MG63 (cell line): ENCODE data around the gene CHDH. TPM values are rescaled to one million over a fixed set of nuclear protein-coding genes. Genes with fewer than 3 reads are reported as not detected.

Experiments used
- DNase-seq: peaks from one replicate; pipeline ENCODE4 v3.0.0-alpha.2; 2020
- H3K27me3 ChIP-seq: fragments of 250-450 bp; sonication (Bioruptor Pico); 2 replicates; pipeline ENCODE4 v1.5.1; 2020; ENCODE audit warnings: mild to moderate bottlenecking, moderate library complexity
- H3K36me3 ChIP-seq: fragments of 250-450 bp; sonication (Bioruptor Pico); 2 replicates; pipeline ENCODE4 v1.5.1; 2020; ENCODE audit warnings: mild to moderate bottlenecking, moderate library complexity
- H3K4me3 ChIP-seq: fragments of 250-450 bp; sonication (Bioruptor Pico); 2 replicates; pipeline ENCODE4 v1.5.1; 2020; ENCODE audit warnings: mild to moderate bottlenecking, moderate library complexity
- H3K9me3 ChIP-seq: fragments of 250-450 bp; sonication (Bioruptor Pico); 2 replicates; pipeline ENCODE4 v1.5.1; 2020; ENCODE audit warnings: mild to moderate bottlenecking, moderate library complexity
- total RNA-seq: library from RNA; depleted of rRNA; stranded (reverse); fragments of >200 nt; shearing (Covaris generic); gene quantifications from 2 replicates; pipeline ENCODE4 v1.2.3, GENCODE V29; 2014; ENCODE audit warnings: low replicate concordance

CHDH gene
- total RNA-seq, 1 experiment from 2014 or later: 2.0 TPM

GRCh38 chr3:53835257-53835656 lies 11.0 kb downstream of the CHDH start:
- H3K27me3 ChIP-seq: no peaks in the 10 kb centered on the region
- DNase-seq: no peak

GRCh38 chr3:53834429-53835095 lies 11.7 kb downstream of the CHDH start:
- H3K27me3 ChIP-seq: no peaks in the 10 kb centered on the region
- no peaks in the 10 kb centered on the region for H3K36me3 ChIP-seq
- no peak overlapping the region for H3K4me3 ChIP-seq
- H3K9me3 ChIP-seq: no peaks in the 10 kb centered on the region
- DNase-seq: no peak

More at GRCh38 chr3:53835257-53835656, 11.0 kb downstream of the CHDH start:
- no peaks in the 10 kb centered on the region for H3K36me3 ChIP-seq
- no peaks in the 10 kb centered on the region for H3K9me3 ChIP-seq
- H3K4me3 ChIP-seq: no peak overlapping the region

- DNase-seq: no peak
- no peak overlapping the region for H3K4me3 ChIP-seq
- H3K36me3 ChIP-seq: no peaks in the 10 kb centered on the region
- no peaks in the 10 kb centered on the region for H3K27me3 ChIP-seq
- H3K9me3 ChIP-seq: no peaks in the 10 kb centered on the region
These were observed 12.5 kb downstream of the CHDH start for GRCh38 chr3:53833700-53834099.

GRCh38 chr3:53833053-53833645 lies 13.1 kb downstream of the CHDH start:
- H3K9me3 ChIP-seq: no peaks in the 10 kb centered on the region
- no peaks in the 10 kb centered on the region for H3K36me3 ChIP-seq
- no peaks in the 10 kb centered on the region for H3K27me3 ChIP-seq
- no peak for DNase-seq
- no peak overlapping the region for H3K4me3 ChIP-seq

DNA sequence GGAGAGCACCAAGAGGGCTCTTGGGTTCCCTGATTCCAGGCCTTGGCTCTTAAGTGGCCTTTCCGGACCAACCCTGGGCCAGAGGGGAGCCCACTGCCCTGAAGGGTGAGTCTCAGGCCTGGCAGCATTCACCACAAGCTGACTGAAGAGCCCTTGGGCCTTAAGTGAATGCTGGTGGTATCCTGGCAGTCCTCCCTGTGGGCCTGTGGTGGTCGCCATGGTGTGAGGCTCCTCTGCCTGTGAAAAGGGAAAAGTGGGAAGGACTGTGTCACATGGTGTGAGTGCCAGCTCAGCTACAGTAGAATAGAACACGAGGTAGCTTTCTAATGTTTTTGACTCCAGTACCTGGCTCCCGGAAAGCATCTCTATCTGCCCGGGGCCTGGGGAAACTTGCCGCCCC lies 15.3 kb downstream of the CHDH start:
- no peaks in the 10 kb centered on the region for H3K27me3 ChIP-seq
- H3K36me3 ChIP-seq: no peaks in the 10 kb centered on the region
- DNase-seq: no peak
- no peaks in the 10 kb centered on the region for H3K9me3 ChIP-seq
- no peak overlapping the region for H3K4me3 ChIP-seq

- Histone ChIP-seq H3K27me3 (no peaks in the 10 kb centered on the region), H3K4me3 (no peak overlapping the region), H3K36me3 (no peaks in the 10 kb centered on the region), H3K9me3 (no peaks in the 10 kb centered on the region)
- no peak for DNase-seq
These were observed 16.6 kb downstream of the CHDH start for GRCh38 chr3:53829605-53830004.

DNA sequence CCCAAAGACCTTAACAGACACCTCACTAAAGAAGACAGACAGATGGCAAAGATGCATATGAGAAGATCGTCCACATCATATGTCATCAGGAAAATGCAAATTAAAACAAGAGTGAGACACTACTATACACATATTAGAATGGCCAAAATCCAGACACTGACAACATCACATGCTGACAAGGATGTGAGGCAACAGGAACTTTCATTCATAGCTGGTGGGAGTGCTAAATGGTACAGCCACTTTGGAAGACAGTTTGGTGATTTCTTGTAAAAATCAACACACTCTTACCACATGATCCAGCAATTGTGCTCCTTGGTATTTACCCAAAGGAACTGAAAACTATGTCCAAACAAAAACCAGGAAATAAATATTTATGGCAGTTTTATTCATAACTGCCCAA lies 17.6 kb downstream of the CHDH start:
- Histone ChIP-seq H3K9me3 (no peaks in the 10 kb centered on the region), H3K36me3 (no peaks in the 10 kb centered on the region), H3K4me3 (no peak overlapping the region), H3K27me3 (no peaks in the 10 kb centered on the region)
- DNase-seq: no peak

GRCh38 chr3:53826048-53826447 lies 20.2 kb downstream of the CHDH start:
- Histone ChIP-seq H3K36me3 (no peaks in the 10 kb centered on the region), H3K27me3 (no peaks in the 10 kb centered on the region), H3K4me3 (no peak overlapping the region), H3K9me3 (no peaks in the 10 kb centered on the region)
- DNase-seq: no peak

DNA sequence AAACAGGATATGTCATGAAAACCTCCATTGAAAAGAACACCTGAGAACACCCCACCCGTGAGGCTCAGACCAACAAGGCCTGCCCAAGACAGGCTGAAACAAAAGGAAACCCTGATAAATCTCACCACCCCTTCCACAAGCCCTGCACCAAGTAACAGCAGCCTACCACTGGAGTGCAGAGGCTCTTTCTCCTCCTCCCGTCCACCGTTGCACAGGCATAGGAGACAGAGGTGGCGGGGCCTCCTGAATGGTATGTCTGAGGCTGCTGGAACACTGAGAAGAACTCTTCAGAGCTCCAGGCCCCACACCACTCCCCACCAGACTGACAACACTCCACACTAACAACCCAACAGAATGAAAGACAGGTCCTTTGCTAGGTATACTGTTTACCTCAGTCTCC lies 21.4 kb downstream of the CHDH start:
- Histone ChIP-seq H3K9me3 (no peaks in the 10 kb centered on the region), H3K4me3 (no peak overlapping the region), H3K36me3 (no peaks in the 10 kb centered on the region), H3K27me3 (no peaks in the 10 kb centered on the region)
- no peak for DNase-seq

DNA sequence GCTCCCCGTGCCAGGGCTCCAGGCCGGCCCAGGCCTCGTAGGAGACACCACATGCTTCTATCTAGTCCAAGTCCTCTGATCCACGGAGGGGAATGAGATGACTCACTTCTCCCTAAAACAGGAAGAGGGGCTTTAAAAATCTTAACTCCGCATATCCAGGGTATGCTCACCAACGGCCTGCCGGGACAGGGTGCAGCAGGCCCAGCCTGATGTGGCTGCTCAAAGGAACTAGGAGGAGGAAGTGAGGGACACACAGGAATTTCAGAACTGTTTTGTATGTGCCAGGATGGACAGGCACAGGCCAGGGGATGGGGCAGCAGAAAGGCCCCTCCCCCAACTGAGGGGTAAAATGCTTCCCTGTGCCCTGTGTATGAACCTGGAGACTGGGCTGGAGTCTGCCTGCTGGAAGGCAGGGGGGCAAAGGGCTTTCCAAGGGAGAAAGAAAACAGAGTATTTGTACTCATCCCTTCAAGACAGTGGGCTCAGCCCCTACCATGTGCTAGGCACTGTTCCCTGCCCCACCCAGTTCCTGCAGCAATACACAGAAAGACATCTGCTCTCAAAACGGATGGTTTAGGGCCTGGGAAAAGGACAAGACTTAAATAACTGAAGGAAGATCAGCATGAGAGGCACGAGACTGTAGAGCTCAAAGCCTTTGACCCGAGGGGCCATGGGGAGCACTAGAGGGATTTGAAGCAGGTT lies 22.1 kb downstream of the CHDH start:
- Histone ChIP-seq H3K27me3 (no peaks in the 10 kb centered on the region), H3K36me3 (no peaks in the 10 kb centered on the region), H3K9me3 (no peaks in the 10 kb centered on the region), H3K4me3 (no peak overlapping the region)
- DNase-seq: no peak

DNA sequence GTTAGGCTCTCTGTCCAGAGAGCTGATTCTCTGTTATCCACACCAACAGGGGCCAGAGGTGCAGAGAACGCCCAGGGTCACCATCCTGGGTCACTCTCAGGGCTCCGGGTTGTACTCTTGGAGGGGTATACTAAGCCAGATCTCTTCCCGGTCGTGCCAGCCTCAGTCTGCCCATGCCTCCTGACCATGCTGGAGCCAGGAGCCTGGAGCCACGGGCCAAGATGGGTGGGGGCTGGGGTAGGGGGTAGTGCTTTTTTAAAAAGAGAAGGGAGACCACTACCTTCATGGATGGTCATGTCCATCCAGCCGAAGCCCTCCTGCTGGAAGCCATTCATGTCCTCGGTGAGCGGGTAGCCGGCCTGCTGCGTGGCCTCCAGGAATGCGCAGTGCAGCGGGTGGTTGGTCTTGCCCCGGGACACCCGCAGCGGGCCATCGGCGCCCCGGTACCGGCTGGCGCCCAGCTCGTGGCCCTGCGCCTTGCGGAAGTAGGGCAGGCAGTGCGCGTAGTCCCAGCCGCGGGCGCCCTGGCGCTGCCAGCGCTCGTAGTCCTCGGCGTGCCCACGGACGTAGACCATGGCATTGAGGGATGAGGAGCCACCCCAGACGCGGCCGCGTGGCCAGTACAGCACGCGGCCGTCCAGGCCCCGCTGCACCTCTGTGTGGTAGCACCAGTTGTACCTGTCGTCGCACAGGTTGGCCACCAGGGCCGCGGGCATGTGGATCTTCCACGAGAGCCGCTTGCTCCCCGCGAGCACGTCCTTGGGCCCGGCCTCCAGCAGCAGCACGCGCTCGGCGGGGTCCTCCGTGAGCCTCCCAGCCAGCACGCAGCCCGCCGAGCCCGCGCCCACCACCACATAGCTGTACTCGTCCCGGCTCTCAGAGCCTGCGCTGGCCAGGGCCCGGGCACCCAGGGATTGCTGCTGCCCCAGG lies 22.9 kb downstream of the CHDH start:
- H3K4me3 ChIP-seq: no peak overlapping the region
- no peak for DNase-seq
- no peaks in the 10 kb centered on the region for H3K27me3 ChIP-seq
- H3K9me3 ChIP-seq: no peaks in the 10 kb centered on the region
- H3K36me3 ChIP-seq: no peaks in the 10 kb centered on the region

- Histone ChIP-seq H3K9me3 (no peaks in the 10 kb centered on the region), H3K4me3 (no peak overlapping the region), H3K27me3 (no peaks in the 10 kb centered on the region), H3K36me3 (no peaks in the 10 kb centered on the region)
- DNase-seq: no peak
These were observed 23.9 kb downstream of the CHDH start for GRCh38 chr3:53822331-53822741.

DNA sequence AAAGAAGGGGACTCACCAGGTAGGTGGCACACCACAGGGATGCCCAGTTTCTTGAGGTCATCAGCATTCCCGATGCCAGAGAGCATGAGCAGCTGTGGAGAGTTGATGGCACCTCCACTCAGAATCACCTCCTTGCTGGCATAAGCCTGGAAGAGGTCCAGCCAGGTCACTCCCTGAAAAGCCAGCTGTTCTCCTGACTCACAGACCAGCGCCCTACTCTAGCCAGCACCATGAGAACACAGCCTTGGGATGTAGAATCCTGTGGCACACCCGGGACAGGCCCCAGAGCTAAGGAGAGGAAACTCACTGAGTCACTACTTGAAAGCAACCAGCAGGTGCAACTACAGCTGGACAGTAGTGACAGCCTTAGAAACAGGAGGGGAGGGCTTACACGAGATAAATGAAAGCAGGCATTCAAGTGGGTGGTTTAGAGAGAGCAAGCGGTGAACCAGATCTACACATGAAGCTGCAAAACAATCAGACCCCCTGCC lies 24.5 kb downstream of the CHDH start:
- DNase-seq: peak; percentile 35
- H3K4me3 ChIP-seq: no peak overlapping the region
- H3K9me3 ChIP-seq: no peaks in the 10 kb centered on the region
- H3K36me3 ChIP-seq: no peaks in the 10 kb centered on the region
- H3K27me3 ChIP-seq: no peaks in the 10 kb centered on the region

GRCh38 chr3:53820756-53821580 lies 25.3 kb downstream of the CHDH start:
- H3K4me3 ChIP-seq: no peak overlapping the region
- H3K27me3 ChIP-seq: no peaks in the 10 kb centered on the region
- no peaks in the 10 kb centered on the region for H3K9me3 ChIP-seq
- H3K36me3 ChIP-seq: no peaks in the 10 kb centered on the region
- DNase-seq: no peak

- Histone ChIP-seq H3K36me3 (no peaks in the 10 kb centered on the region), H3K9me3 (no peaks in the 10 kb centered on the region), H3K27me3 (no peaks in the 10 kb centered on the region), H3K4me3 (no peak overlapping the region)
- DNase-seq: no peak
These were observed 26.1 kb downstream of the CHDH start for GRCh38 chr3:53820084-53820483.
